ENCODE data around the gene LRRC56.
"Not testable (repeated sequence)": the region's sequence is repeated elsewhere in the genome, so short reads cannot be mapped to it uniquely, and the experiment has no call there.

The LRRC56 gene

GRCh38 chr11:501001-501682 lies 36.2 kb upstream of the LRRC56 start:
- DNase-seq (ENCODE audit: low read depth in 2 of 2) = no peak

- DNase-seq (ENCODE audit: low read depth in 2 of 2) = no peak
Observed at GRCh38 chr11:501683-502287, 35.5 kb upstream of the LRRC56 start.

- DNase-seq (ENCODE audit: low read depth in 2 of 2) = no peak
Observed at GRCh38 chr11:502288-503178, 34.8 kb upstream of the LRRC56 start.

GRCh38 chr11:503179-503981 lies 33.9 kb upstream of the LRRC56 start:
- DNase-seq (ENCODE audit: low read depth in 2 of 2) = no peak

- DNase-seq (ENCODE audit: low read depth in 2 of 2) = no peak
Observed at GRCh38 chr11:504053-504993, 33.0 kb upstream of the LRRC56 start.

GRCh38 chr11:504994-505344 lies 32.4 kb upstream of the LRRC56 start:
- DNase-seq (ENCODE audit: low read depth in 2 of 2) = no peak

- DNase-seq (ENCODE audit: low read depth in 2 of 2) = peak; percentile 92 to 94
Observed at GRCh38 chr11:506238-506994, 30.9 kb upstream of the LRRC56 start.

GRCh38 chr11:506995-507726 lies 30.2 kb upstream of the LRRC56 start, which contains the start of gene RNH1:
RNH1 (minus strand) TSS chr11:507242; CDS start chr11:502162, 5,080 bp downstream.
- peak; percentile 90 to 91 for DNase-seq (ENCODE audit: low read depth in 2 of 2)

- no peak for DNase-seq (ENCODE audit: low read depth in 2 of 2)
Observed at GRCh38 chr11:507727-508515, 29.4 kb upstream of the LRRC56 start.

- DNase-seq (ENCODE audit: low read depth in 2 of 2) = no peak
Observed at GRCh38 chr11:508956-509355, 28.4 kb upstream of the LRRC56 start.

- DNase-seq (ENCODE audit: low read depth in 2 of 2) = no peak
Observed at GRCh38 chr11:512761-513595, 24.3 kb upstream of the LRRC56 start.

- no peak for DNase-seq (ENCODE audit: low read depth in 2 of 2)
Observed at GRCh38 chr11:514606-515005, 22.7 kb upstream of the LRRC56 start.

- no peak for DNase-seq (ENCODE audit: low read depth in 2 of 2)
Observed at GRCh38 chr11:515131-515530, 22.2 kb upstream of the LRRC56 start.

GRCh38 chr11:516400-516799 lies 20.9 kb upstream of the LRRC56 start:
- DNase-seq (ENCODE audit: low read depth in 2 of 2) = no peak

GRCh38 chr11:516918-517685 lies 20.2 kb upstream of the LRRC56 start:
- not testable (repeated sequence) for DNase-seq (ENCODE audit: low read depth in 2 of 2)

- peak; percentile 73 to 77 for DNase-seq (ENCODE audit: low read depth in 2 of 2)
Observed at GRCh38 chr11:518463-519202, 18.7 kb upstream of the LRRC56 start.
